OCI-LY1 (cell line): Measurements from ENCODE around the gene PRR3.

Source experiments
- H2AFZ ChIP-seq: fragments of 200-600 bp; sonication (generic), shearing (Covaris generic); 2 replicates; pipeline ENCODE4 v1.6.0; 2014; ENCODE audit warnings: antibody characterized with exemption, mild to moderate bottlenecking, low read length
- H3F3A ChIP-seq: fragments of 200-600 bp; sonication (generic), shearing (Covaris generic); 2 replicates; pipeline ENCODE4 v1.6.0; 2014; ENCODE audit warnings: mild to moderate bottlenecking, antibody characterized with exemption, low read length, moderate library complexity; ENCODE audit not compliant: insufficient read depth
- H3K27ac ChIP-seq: fragments of 200-600 bp; sonication (generic); 2 replicates; pipeline ENCODE4 v1.5.1; 2014; ENCODE audit warnings: low read length, mixed run types, mild to moderate bottlenecking, low read depth; ENCODE audit not compliant: poor library complexity, severe bottlenecking
- H3K27me3 ChIP-seq: fragments of 200-600 bp; sonication (generic); 2 replicates; pipeline ENCODE4 v1.6.0; 2014; ENCODE audit warnings: antibody characterized with exemption, mild to moderate bottlenecking, low read length, moderate library complexity; ENCODE audit not compliant: insufficient read depth
- H3K36me3 ChIP-seq: fragments of 200-600 bp; sonication (generic); 2 replicates; pipeline ENCODE4 v1.6.1; 2014; ENCODE audit warnings: mild to moderate bottlenecking, antibody characterized with exemption, low read length, moderate library complexity, mixed read lengths; ENCODE audit not compliant: insufficient read depth
- H3K4me1 ChIP-seq: fragments of 200-600 bp; sonication (generic); 2 replicates; pipeline ENCODE4 v1.5.1; 2014; ENCODE audit warnings: mild to moderate bottlenecking, low read length, moderate library complexity; ENCODE audit not compliant: insufficient read depth, severe bottlenecking
- H3K4me2 ChIP-seq: fragments of 200-600 bp; sonication (generic), shearing (Covaris generic); 2 replicates; pipeline ENCODE4 v1.6.1; 2014; ENCODE audit warnings: low read length
- H3K4me3 ChIP-seq: fragments of 200-600 bp; sonication (generic); 2 replicates; pipeline ENCODE4 v1.5.1; 2014; ENCODE audit warnings: low read length, low read depth, mild to moderate bottlenecking, mixed read lengths; ENCODE audit not compliant: poor library complexity, severe bottlenecking
- H3K79me2 ChIP-seq: fragments of 200-600 bp; shearing (Covaris generic); 2 replicates; pipeline ENCODE4 v1.6.1; 2016; ENCODE audit warnings: mixed run types, low read length, mixed read lengths; ENCODE audit not compliant: insufficient read depth
- H3K9ac ChIP-seq: fragments of 200-600 bp; sonication (generic), shearing (Covaris generic); 2 replicates; pipeline ENCODE4 v1.6.1; 2014; ENCODE audit warnings: mild to moderate bottlenecking, low read length, mixed read lengths
- H3K9me2 ChIP-seq: fragments of 200-600 bp; sonication (generic), shearing (Covaris generic); 2 replicates; pipeline ENCODE4 v1.6.1; 2014; ENCODE audit warnings: low read depth, mild to moderate bottlenecking, low read length, mixed read lengths
- H3K9me3 ChIP-seq: fragments of 200-600 bp; shearing (Covaris generic); 2 replicates; pipeline ENCODE4 v1.6.1; 2014; ENCODE audit warnings: low read length, mixed read lengths
- H4K20me1 ChIP-seq: fragments of 200-600 bp; sonication (generic), shearing (Covaris generic); 2 replicates; pipeline ENCODE4 v1.6.0; 2016; ENCODE audit warnings: mild to moderate bottlenecking, low read length; ENCODE audit not compliant: insufficient read depth
- CTCF ChIP-seq: fragments of 200-600 bp; sonication (generic), shearing (Covaris generic); IDR thresholded peaks from 2 replicates; pipeline ENCODE4 v1.5.1; 2017; ENCODE audit warnings: mild to moderate bottlenecking, antibody characterized with exemption, low read length, moderate library complexity, mixed read lengths
- EZH2 ChIP-seq: fragments of 200-600 bp; sonication (generic), shearing (Covaris generic); IDR thresholded peaks from 2 replicates; pipeline ENCODE4 v1.8.0; 2017; ENCODE audit warnings: borderline replicate concordance, mixed run types, mild to moderate bottlenecking, antibody characterized with exemption, low read length, moderate library complexity, mixed read lengths

The PRR3 gene

GRCh38 chr6:30555816-30556065 is 1.4 kb upstream of the PRR3 start:
- Histone ChIP-seq H3K4me3 (peak overlapping the region; percentile 93), H4K20me1 (no peaks in the 10 kb centered on the region), H3K4me2 (peak overlapping the region; percentile 93), H3K36me3 (peaks cover 60% of the 10 kb centered on the region), H3K4me1 (peaks cover 22% of the 10 kb centered on the region), H3K9me2 (no peaks in the 10 kb centered on the region), H3K9ac (peak overlapping the region; percentile 96), H3K79me2 (peaks cover 20% of the 10 kb centered on the region), H2AFZ (no peak overlapping the region), H3K27ac (peak overlapping the region; percentile 93), H3K9me3 (no peaks in the 10 kb centered on the region), H3F3A (no peaks in the 10 kb centered on the region), H3K27me3 (no peaks in the 10 kb centered on the region)
- no peak for TF ChIP-seq EZH2
- TF ChIP-seq CTCF: no peak

- no peak within 1 kb of the TSS for H2AFZ ChIP-seq
- H3K9me2 ChIP-seq: no peaks in the 10 kb centered on the region
- peak within 1 kb of the TSS; percentile 96 for H3K9ac ChIP-seq
- no peaks in the 10 kb centered on the region for H3K27me3 ChIP-seq
- peak within 1 kb of the TSS; percentile 93 for H3K4me3 ChIP-seq
- TF ChIP-seq EZH2: no peak
- TF ChIP-seq CTCF: no peak
- peaks cover 60% of the 10 kb centered on the region for H3K36me3 ChIP-seq
- H3F3A ChIP-seq: no peaks in the 10 kb centered on the region
- peak within 1 kb of the TSS; percentile 93 for H3K4me2 ChIP-seq
- H4K20me1 ChIP-seq: no peaks in the 10 kb centered on the region
- H3K27ac ChIP-seq: peak within 1 kb of the TSS; percentile 93
- H3K4me1 ChIP-seq: peaks cover 22% of the 10 kb centered on the region
- no peaks in the 10 kb centered on the region for H3K9me3 ChIP-seq
- peaks cover 20% of the 10 kb centered on the region for H3K79me2 ChIP-seq
These were observed 809 bp upstream of the PRR3 start, which contains the start of gene GNL1 for GRCh38 chr6:30556066-30556905. Gene GNL1, minus strand, starts transcription at chr6:30556489. Its CDS starts 286 bp downstream, at chr6:30556203.

- peaks cover 22% of the 10 kb centered on the region for H3K4me1 ChIP-seq
- H2AFZ ChIP-seq: no peak overlapping the region
- H3K9me3 ChIP-seq: no peaks in the 10 kb centered on the region
- H3F3A ChIP-seq: no peaks in the 10 kb centered on the region
- H4K20me1 ChIP-seq: no peaks in the 10 kb centered on the region
- H3K9me2 ChIP-seq: no peaks in the 10 kb centered on the region
- peak overlapping the region; percentile 93 for H3K4me2 ChIP-seq
- peak overlapping the region; percentile 93 for H3K4me3 ChIP-seq
- H3K36me3 ChIP-seq: peaks cover 60% of the 10 kb centered on the region
- H3K9ac ChIP-seq: peak overlapping the region; percentile 96
- TF ChIP-seq EZH2 (no peak), CTCF (no peak)
- peak overlapping the region; percentile 93 for H3K27ac ChIP-seq
- H3K27me3 ChIP-seq: no peaks in the 10 kb centered on the region
- peaks cover 20% of the 10 kb centered on the region for H3K79me2 ChIP-seq
These were observed 537 bp downstream of the PRR3 start for GRCh38 chr6:30557683-30557981.
